ENCODE results near the gene PARP16. TPM values are rescaled to one million over a fixed set of nuclear protein-coding genes. Genes with fewer than 3 reads are reported as not detected.

PARP16 gene
- total and polyA plus RNA-seq, 9 of the 15 experiments (the other 6 are each of a cell fraction or from before 2014, with no cell fraction given): 3.0 to 9.9 (median 5.8) TPM

DNA sequence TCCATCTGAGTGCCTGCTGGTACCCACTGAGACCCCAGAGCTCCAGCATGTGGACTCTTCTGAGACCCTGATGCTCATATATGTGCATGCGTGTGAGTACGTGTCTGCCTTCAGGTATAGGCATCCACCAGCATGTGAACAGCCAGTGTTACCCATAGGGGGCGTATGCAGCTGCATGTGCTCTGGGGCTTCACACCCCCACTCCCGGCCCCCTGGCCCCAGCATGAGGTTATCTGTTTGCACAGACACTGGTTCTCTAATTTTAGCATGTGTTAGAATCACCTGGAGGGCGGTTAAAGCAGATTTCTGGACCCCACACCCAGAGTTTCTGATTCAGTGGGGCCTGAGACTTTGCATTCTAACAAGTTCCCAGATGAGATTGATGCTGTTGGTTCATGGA, 74.6 kb downstream of the PARP16 start (continued):
- TF ChIP-seq, protein P1, sequence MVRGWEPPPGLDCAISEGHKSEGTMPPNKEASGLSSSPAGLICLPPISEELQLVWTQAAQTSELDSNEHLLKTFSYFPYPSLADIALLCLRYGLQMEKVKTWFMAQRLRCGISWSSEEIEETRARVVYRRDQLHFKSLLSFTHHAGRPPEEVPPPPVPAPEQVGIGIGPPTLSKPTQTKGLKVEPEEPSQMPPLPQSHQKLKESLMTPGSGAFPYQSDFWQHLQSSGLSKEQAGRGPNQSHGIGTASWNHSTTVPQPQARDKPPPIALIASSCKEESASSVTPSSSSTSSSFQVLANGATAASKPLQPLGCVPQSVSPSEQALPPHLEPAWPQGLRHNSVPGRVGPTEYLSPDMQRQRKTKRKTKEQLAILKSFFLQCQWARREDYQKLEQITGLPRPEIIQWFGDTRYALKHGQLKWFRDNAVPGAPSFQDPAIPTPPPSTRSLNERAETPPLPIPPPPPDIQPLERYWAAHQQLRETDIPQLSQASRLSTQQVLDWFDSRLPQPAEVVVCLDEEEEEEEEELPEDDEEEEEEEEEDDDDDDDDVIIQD (CRISPR knock-in tag; IDR thresholded peaks at IDR 0.05): no peak
- TF ChIP-seq HNRNPH1 (optimal IDR thresholded peaks at IDR 0.05; ENCODE audit: low read depth, low read length) (no peak), IFI16 (CRISPR knock-in tag; IDR thresholded peaks at IDR 0.05) (no peak), GATA2 (CRISPR knock-in tag; IDR thresholded peaks at IDR 0.05) (no peak), MEF2D (tag; conservative IDR thresholded peaks at IDR 0.05; ENCODE audit: low read depth) (peak; percentile 79), XRCC3 (IDR thresholded peaks at IDR 0.05) (no peak), BHLHE40 (IDR thresholded peaks at IDR 0.05; ENCODE audit: low read length) (peak; percentile 71), STAT5A (IDR thresholded peaks at IDR 0.05; ENCODE audit: borderline replicate concordance, low read length) (peak; percentile 14; the same call in 1 of the 2 replicates), FOXJ3 (CRISPR knock-in tag; IDR thresholded peaks at IDR 0.05) (no peak), ZBED1 (IDR thresholded peaks at IDR 0.05) (no peak), CREB1 (IDR thresholded peaks at IDR 0.05) (no peak), CREB1 (CRISPR knock-in tag; IDR thresholded peaks at IDR 0.05) (no peak; the same call in 1 of the 2 replicates), GATAD2B (IDR thresholded peaks at IDR 0.05; ENCODE audit: borderline replicate concordance) (no peak)
- TF ChIP-seq, protein P2, sequence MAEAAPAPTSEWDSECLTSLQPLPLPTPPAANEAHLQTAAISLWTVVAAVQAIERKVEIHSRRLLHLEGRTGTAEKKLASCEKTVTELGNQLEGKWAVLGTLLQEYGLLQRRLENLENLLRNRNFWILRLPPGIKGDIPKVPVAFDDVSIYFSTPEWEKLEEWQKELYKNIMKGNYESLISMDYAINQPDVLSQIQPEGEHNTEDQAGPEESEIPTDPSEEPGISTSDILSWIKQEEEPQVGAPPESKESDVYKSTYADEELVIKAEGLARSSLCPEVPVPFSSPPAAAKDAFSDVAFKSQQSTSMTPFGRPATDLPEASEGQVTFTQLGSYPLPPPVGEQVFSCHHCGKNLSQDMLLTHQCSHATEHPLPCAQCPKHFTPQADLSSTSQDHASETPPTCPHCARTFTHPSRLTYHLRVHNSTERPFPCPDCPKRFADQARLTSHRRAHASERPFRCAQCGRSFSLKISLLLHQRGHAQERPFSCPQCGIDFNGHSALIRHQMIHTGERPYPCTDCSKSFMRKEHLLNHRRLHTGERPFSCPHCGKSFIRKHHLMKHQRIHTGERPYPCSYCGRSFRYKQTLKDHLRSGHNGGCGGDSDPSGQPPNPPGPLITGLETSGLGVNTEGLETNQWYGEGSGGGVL (CRISPR knock-in tag; IDR thresholded peaks at IDR 0.05): no peak
- TF ChIP-seq, protein P3, sequence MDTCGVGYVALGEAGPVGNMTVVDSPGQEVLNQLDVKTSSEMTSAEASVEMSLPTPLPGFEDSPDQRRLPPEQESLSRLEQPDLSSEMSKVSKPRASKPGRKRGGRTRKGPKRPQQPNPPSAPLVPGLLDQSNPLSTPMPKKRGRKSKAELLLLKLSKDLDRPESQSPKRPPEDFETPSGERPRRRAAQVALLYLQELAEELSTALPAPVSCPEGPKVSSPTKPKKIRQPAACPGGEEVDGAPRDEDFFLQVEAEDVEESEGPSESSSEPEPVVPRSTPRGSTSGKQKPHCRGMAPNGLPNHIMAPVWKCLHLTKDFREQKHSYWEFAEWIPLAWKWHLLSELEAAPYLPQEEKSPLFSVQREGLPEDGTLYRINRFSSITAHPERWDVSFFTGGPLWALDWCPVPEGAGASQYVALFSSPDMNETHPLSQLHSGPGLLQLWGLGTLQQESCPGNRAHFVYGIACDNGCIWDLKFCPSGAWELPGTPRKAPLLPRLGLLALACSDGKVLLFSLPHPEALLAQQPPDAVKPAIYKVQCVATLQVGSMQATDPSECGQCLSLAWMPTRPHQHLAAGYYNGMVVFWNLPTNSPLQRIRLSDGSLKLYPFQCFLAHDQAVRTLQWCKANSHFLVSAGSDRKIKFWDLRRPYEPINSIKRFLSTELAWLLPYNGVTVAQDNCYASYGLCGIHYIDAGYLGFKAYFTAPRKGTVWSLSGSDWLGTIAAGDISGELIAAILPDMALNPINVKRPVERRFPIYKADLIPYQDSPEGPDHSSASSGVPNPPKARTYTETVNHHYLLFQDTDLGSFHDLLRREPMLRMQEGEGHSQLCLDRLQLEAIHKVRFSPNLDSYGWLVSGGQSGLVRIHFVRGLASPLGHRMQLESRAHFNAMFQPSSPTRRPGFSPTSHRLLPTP (IDR thresholded peaks at IDR 0.05; ENCODE audit: borderline replicate concordance, extremely low read depth, insufficient read length): no peak
- TF ChIP-seq, protein P4, sequence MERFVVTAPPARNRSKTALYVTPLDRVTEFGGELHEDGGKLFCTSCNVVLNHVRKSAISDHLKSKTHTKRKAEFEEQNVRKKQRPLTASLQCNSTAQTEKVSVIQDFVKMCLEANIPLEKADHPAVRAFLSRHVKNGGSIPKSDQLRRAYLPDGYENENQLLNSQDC (CRISPR knock-in tag; IDR thresholded peaks at IDR 0.05): no peak
- TF ChIP-seq, protein P5, sequence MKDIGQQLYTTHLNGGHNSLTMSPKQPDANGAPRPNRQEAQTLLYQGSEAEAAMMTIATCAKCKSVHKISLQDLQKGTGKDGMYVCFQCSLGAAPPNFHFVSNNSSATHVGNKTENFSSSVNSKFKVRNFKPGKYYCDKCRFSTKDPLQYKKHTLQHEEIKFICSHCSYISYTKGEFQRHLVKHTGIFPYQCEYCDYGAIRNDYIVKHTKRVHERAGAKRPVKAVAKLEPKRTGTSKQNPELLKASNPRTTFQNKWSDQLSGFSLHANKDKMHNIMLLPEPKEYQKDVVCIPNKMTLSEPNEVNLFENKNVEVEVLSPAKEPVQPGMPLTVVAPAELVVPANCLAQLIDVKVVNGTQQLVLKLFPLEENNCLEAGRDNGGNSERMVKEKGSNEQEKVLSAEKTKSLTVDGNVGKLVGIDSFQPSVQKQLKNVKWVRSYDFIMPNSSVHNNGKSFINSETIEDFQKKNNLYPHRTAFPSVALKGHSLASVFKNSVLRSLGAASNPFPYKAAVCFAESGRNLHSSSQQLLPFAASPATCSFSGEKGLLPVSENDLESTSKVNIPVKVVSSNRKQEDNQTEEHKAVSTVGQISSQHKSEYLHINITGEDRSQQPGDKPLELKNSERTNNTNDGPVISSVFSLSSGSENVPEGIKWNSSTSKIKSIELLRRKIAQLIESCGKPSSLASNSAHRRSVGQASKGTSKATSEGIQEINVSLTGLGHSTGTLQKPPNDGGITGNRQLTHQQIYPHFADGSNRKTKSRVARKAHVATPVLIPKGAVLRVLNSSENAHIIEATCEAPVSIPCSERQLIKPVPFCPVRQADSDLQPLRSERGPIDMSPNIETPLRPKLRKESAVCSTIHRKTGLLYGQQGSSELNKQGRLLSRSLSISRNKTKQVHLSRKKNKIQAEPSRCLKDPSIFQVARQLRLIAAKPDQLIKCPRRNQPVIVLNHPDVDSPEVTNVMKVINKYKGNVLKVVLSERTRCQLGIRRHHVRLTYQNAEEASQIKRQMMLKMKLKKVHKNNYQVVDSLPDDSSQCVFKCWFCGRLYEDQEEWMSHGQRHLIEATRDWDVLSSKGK (CRISPR knock-in tag; IDR thresholded peaks at IDR 0.05): no peak
- TF ChIP-seq, protein P6, sequence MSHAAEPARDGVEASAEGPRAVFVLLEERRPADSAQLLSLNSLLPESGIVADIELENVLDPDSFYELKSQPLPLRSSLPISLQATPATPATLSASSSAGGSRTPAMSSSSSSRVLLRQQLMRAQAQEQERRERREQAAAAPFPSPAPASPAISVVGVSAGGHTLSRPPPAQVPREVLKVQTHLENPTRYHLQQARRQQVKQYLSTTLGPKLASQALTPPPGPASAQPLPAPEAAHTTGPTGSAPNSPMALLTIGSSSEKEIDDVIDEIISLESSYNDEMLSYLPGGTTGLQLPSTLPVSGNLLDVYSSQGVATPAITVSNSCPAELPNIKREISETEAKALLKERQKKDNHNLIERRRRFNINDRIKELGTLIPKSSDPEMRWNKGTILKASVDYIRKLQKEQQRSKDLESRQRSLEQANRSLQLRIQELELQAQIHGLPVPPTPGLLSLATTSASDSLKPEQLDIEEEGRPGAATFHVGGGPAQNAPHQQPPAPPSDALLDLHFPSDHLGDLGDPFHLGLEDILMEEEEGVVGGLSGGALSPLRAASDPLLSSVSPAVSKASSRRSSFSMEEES (CRISPR knock-in tag; IDR thresholded peaks at IDR 0.05): no peak

All from K562 (cell line).